ENCODE results near the gene GGT1. TPM values are rescaled to one million over a fixed set of nuclear protein-coding genes. Genes with fewer than 3 reads are reported as not detected.
"Not testable (repeated sequence)": the region's sequence is repeated elsewhere in the genome, so short reads cannot be mapped to it uniquely, and the experiment has no call there.

Gene GGT1
- 1.6 and 1.8 TPM in 2 replicates for polyA plus RNA-seq (2012; rRNA removed)
- 0.45 and 0.63 TPM in 2 replicates for polyA plus RNA-seq (2012; cell fraction: cytosol; rRNA removed)
- 7.0 and 9.8 TPM in 2 replicates for polyA plus RNA-seq (2012; cell fraction: nucleus; rRNA removed)

DNA sequence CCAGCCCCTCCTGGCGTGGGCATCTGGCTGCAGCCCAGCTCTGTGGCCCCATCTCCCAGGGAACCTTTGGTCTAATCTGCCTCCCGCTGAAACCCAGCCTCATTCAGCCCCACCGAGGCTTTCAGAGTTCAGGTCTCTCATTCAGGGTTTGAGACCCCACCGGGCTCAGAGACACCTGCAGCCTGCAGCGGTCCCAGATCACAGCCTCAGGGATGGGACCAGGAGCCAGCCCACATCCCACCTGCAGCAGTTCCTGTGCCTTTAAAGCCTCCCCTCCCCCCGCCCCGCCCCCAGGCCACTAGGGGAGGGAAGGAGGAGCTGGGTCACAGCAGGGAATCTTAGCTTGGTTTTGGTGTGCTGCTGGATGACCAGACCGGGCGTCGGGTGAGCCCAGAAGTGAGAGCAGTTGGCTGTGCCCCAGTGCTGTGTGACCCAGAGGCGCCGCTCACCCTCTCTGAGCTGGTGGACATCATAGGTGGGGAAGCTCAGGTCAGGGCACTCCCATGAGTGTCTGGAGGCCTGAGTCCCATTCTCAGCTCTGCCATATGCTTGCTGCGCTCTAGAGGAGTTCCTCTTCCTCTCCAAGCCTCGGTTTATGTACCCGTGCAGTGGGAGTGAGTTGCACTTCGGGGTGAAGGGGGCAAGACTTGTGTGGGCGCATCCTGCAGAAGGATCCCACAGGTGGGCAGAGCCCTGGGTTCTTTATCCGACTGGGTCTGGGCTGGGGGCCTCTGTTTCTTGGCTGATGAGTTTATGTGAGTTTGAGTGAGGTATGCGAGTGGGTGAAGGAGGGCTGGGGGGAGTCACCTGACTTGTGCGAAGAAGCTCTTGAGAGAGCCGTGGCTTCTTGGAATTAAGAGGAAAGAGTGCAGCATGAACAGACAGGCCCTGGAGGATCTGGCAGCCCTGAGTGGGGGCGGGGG is at the start of gene GGT1:
GGT1 (plus strand) TSS at position 347 of the 923 bp plus-strand sequence. CDS start 7,889 bp downstream, outside the sequence.
- H3K27ac ChIP-seq (ENCODE audit: low read depth in 2 of 2, low read length in 1 of 2); CTCF ChIA-PET; H3K36me3 ChIP-seq (replicated peaks in 1 of 2; ENCODE audit: control insufficient read depth in 1 of 2, insufficient read depth in 2 of 2, low read length in 1 of 2); H3K27me3 ChIP-seq (ENCODE audit: insufficient read depth); H3K9me2 ChIP-seq; H2AFZ ChIP-seq (ENCODE audit: low read depth); H4K20me1 ChIP-seq (ENCODE audit: insufficient read depth); H3K9me3 ChIP-seq; H3K4me3 ChIP-seq (ENCODE audit: low read depth in 2 of 2, low read length in 1 of 2); H3F3A ChIP-seq (replicated peaks; ENCODE audit: insufficient read depth); H3K9ac ChIP-seq; H3K4me2 ChIP-seq; DNase-seq; POLR2A ChIA-PET; H3K79me2 ChIP-seq (ENCODE audit: insufficient read depth): not testable (repeated sequence)
- peaks cover 0 to 19% of the 10 kb centered on the region in 2 experiments; a peak in 1 of 4 replicates for H3K4me1 ChIP-seq (ENCODE audit: control insufficient read depth in 1 of 2, insufficient read depth in 2 of 2, low read depth in 1 of 2, low read length in 1 of 2)
- 73% methylated on average over 12 of the region's 22 CpGs for WGBS (ENCODE audit: low lambda C conversion rate)

DNA sequence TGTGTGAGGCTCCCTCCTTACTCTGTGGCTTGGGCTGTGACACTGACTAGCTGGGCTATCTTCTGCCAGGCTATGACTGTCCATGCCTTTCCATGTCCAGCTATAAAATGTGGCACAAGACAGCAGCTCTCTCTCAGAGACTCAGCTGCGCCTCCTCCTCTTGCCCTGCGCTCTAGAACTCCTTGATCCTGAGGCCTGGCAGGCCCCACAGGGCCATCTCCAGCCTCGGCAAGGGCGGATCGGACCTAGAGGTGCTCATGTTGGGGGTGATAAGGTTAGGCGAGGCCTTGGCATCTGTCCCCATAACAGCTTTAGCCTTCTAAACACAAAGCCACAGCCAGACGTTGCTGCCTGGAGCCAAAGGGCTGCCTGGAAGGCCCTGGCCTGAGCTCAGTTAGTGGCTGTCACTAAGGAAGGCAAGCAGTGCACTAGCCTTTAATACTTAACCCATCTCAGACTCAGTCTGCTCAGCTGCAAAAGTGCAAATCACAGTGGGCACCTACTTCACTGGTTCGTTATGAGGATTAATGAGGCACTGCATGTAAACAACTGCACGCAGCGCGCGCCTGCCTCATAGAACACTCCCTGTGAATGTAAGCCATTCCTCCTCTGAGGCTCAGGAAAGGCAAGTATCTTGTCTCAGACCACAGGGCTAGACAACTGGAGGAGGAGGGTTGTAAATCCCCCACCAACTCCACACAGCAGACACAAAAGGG is 49.2 kb upstream of the GGT1 start:
- ChIA-PET CTCF (interaction anchor here (1.2 kb wide), 1 partner anchor 32 kb away, joined by 3 read pairs; no protein-coding TSS in a partner anchor), POLR2A (no interaction called here)
- WGBS (ENCODE audit: low lambda C conversion rate), result 88% methylated on average over 7 of the region's 12 CpGs
- TF ChIP-seq MXI1 (IDR thresholded peaks at IDR 0.05; ENCODE audit: low read depth, low read length) (peak; percentile 25; the same call in 1 of the 2 replicates), CHD2 (IDR thresholded peaks at IDR 0.05; ENCODE audit: low read length, partially characterized antibody) (no peak), MEF2A (IDR thresholded peaks at IDR 0.05; ENCODE audit: borderline replicate concordance, low read depth) (no peak)
- no peaks in the 10 kb centered on the region for H3F3A ChIP-seq (replicated peaks; ENCODE audit: insufficient read depth)
- no peaks in the 10 kb centered on the region for H3K27me3 ChIP-seq (ENCODE audit: insufficient read depth)
- no peaks in the 10 kb centered on the region for H3K9me3 ChIP-seq
- peaks cover 16 to 23% of the 10 kb centered on the region in 2 experiments; a peak in 3 of 4 replicates for H3K4me1 ChIP-seq (ENCODE audit: control insufficient read depth in 1 of 2, insufficient read depth in 2 of 2, low read depth in 1 of 2, low read length in 1 of 2)
- H3K9me2 ChIP-seq, result no peaks in the 10 kb centered on the region
- H3K4me2 ChIP-seq, result peak overlapping the region; percentile 96
- peaks cover 15 to 23% of the 10 kb centered on the region in 2 experiments for H3K36me3 ChIP-seq (replicated peaks in 1 of 2; ENCODE audit: control insufficient read depth in 1 of 2, insufficient read depth in 2 of 2, low read length in 1 of 2)
- no peak overlapping the region for H2AFZ ChIP-seq (ENCODE audit: low read depth)
- H3K9ac ChIP-seq, result peak overlapping the region; percentile 86
- peak overlapping the region; percentile 87 to 97 for H3K4me3 ChIP-seq (ENCODE audit: low read depth in 2 of 2, low read length in 1 of 2)
- peaks cover 87% of the 10 kb centered on the region for H3K79me2 ChIP-seq (ENCODE audit: insufficient read depth)
- no peak for DNase-seq
- peaks cover 11% of the 10 kb centered on the region for H4K20me1 ChIP-seq (ENCODE audit: insufficient read depth)
- peak overlapping the region in 1 of 2 experiments; percentile 72; a peak in 2 of 4 replicates for H3K27ac ChIP-seq (ENCODE audit: low read depth in 2 of 2, low read length in 1 of 2)

DNA sequence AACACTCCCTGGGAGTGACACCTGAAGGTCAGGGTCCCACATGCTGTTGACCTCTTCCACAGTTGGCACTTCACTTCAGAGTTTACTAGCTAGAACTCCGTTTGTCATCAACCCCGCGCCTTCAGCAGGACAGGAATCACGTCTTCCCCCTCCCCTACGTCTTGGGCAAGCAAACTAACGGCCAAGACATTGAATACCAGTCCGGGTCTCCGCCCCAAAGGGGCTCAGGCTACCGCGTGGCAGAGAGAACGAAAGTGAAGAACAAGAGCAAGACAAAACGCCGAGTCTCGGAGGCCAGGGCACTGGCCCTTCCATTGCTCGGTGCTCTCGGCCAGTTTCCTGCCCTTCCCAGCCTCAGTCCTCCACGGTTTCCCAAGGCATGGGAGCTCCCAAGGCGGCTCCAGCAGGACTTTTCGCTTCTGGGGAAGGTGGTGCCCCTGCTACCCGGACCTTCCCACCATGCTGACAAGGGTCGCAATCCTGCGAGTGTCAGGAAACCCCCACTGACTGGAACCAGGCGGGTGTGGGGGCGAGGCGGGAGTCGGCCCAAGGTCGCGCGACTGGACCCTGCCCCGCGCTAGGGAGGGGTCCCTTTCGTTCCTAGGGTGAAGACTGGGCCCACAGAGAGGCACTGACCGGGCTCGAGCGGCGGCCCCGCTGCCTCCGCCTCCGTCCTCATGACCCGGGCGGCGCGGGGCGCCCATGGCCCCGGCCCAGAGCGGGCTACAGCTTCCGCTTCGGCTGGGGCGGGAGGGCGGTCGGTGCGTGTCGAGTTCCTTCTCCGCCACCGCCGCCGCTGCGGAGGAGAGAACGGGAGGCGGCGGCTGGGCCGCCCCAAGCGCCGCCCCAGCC is 48.5 kb upstream of the GGT1 start, which contains the start of gene GUCD1:
GUCD1 (minus strand) TSS at position 826 of the 852 bp plus-strand sequence; CDS start at position 679, 147 bp downstream.
- H3K9me2 ChIP-seq, result no peaks in the 10 kb centered on the region
- peak within 1 kb of the TSS; percentile 96 for H3K4me2 ChIP-seq
- peak within 1 kb of the TSS; percentile 97 for H3K9ac ChIP-seq
- H3K4me1 ChIP-seq (ENCODE audit: control insufficient read depth in 1 of 2, insufficient read depth in 2 of 2, low read depth in 1 of 2, low read length in 1 of 2), result peaks cover 16 to 23% of the 10 kb centered on the region in 2 experiments; a peak in 3 of 4 replicates
- peak within 1 kb of the TSS; percentile 97 to 99 for H3K4me3 ChIP-seq (ENCODE audit: low read depth in 2 of 2, low read length in 1 of 2)
- H3F3A ChIP-seq (replicated peaks; ENCODE audit: insufficient read depth), result no peaks in the 10 kb centered on the region
- WGBS (ENCODE audit: low lambda C conversion rate), result 2% methylated on average over 34 of the region's 64 CpGs
- H3K27ac ChIP-seq (ENCODE audit: low read depth in 2 of 2, low read length in 1 of 2), result peak within 1 kb of the TSS; percentile 97 to 98
- H3K36me3 ChIP-seq (replicated peaks in 1 of 2; ENCODE audit: control insufficient read depth in 1 of 2, insufficient read depth in 2 of 2, low read length in 1 of 2), result peaks cover 17 to 30% of the 10 kb centered on the region in 2 experiments
- H2AFZ ChIP-seq (ENCODE audit: low read depth), result peak within 1 kb of the TSS; percentile 91
- no peaks in the 10 kb centered on the region for H3K9me3 ChIP-seq
- ChIA-PET CTCF (no interaction called here), POLR2A (interaction anchor here (0.6 to 1.8 kb wide), 5 partner anchors 10 to 661 kb away, joined by 3 to 6 read pairs (median 3); partner anchors contain the start of gene MIF)
- peaks cover 19% of the 10 kb centered on the region for H4K20me1 ChIP-seq (ENCODE audit: insufficient read depth)
- TF ChIP-seq RXRA (IDR thresholded peaks at IDR 0.05; ENCODE audit: borderline replicate concordance, low read depth) (no peak), POLR2AphosphoS5 (IDR thresholded peaks at IDR 0.05; ENCODE audit: low read depth, low read length) (peak; percentile 47; the same call in 1 of the 2 replicates), GABPA (IDR thresholded peaks at IDR 0.05; ENCODE audit: low read depth) (no peak), FOSL2 (IDR thresholded peaks at IDR 0.05; ENCODE audit: borderline replicate concordance, low read depth) (no peak), SMC3 (IDR thresholded peaks at IDR 0.05; ENCODE audit: low read depth, low read length) (no peak), TCF12 (IDR thresholded peaks at IDR 0.05) (no peak), FOXJ3 (CRISPR knock-in tag; IDR thresholded peaks at IDR 0.05) (no peak), TAF1 (IDR thresholded peaks at IDR 0.05; ENCODE audit: borderline replicate concordance, low read depth, low read length) (peak; percentile 22; the same call in 1 of the 2 replicates), MEF2A (IDR thresholded peaks at IDR 0.05; ENCODE audit: borderline replicate concordance, low read depth) (no peak)
- TF ChIP-seq, protein P1, sequence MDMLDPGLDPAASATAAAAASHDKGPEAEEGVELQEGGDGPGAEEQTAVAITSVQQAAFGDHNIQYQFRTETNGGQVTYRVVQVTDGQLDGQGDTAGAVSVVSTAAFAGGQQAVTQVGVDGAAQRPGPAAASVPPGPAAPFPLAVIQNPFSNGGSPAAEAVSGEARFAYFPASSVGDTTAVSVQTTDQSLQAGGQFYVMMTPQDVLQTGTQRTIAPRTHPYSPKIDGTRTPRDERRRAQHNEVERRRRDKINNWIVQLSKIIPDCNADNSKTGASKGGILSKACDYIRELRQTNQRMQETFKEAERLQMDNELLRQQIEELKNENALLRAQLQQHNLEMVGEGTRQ (IDR thresholded peaks at IDR 0.05; ENCODE audit: borderline replicate concordance, low read depth, low read length), result no peak
- no peak for DNase-seq
- H3K79me2 ChIP-seq (ENCODE audit: insufficient read depth), result peaks cover 90% of the 10 kb centered on the region
- no peaks in the 10 kb centered on the region for H3K27me3 ChIP-seq (ENCODE audit: insufficient read depth)

Data from SK-N-SH (cell line).